NCI-H2081 treated with DMSO at 0.1 percent for 48 hours (cell line): Measurements from ENCODE around the gene TEK.
A peak's percentile ranks its signal among the peaks of the same experiment; 100 is the strongest.
"Not testable (repeated sequence)": the region's sequence is repeated elsewhere in the genome, so short reads cannot be mapped to it uniquely, and the experiment has no call there.

Source experiments
- DNase-seq: peaks from one replicate; lab custom pipeline; 2025; lab: John Stamatoyannopoulos, UW

Gene TEK

GRCh38 chr9:27227192-27227591 is 118.2 kb downstream of the TEK start:
- DNase-seq = no peak

- not testable (repeated sequence) for DNase-seq
Observed at GRCh38 chr9:27239648-27240047, 130.6 kb downstream of the TEK start.

- no peak for DNase-seq
Observed at GRCh38 chr9:27247756-27248155, 138.7 kb downstream of the TEK start.

GRCh38 chr9:27248702-27249101 is 139.7 kb downstream of the TEK start:
- DNase-seq = no peak

GRCh38 chr9:27258662-27259061 is 149.6 kb downstream of the TEK start:
- DNase-seq = no peak

- no peak for DNase-seq
Observed at GRCh38 chr9:27260789-27261516, 151.9 kb downstream of the TEK start.

GRCh38 chr9:27261517-27262211 is 152.6 kb downstream of the TEK start:
- no peak for DNase-seq

- no peak for DNase-seq
Observed at GRCh38 chr9:27272103-27272502, 163.1 kb downstream of the TEK start.

GRCh38 chr9:27273186-27273585 is 164.2 kb downstream of the TEK start:
- no peak for DNase-seq

- DNase-seq = peak; percentile 68
Observed at GRCh38 chr9:27276193-27277030, 167.4 kb downstream of the TEK start.

- no peak for DNase-seq
Observed at GRCh38 chr9:27278374-27278773, 169.3 kb downstream of the TEK start.

GRCh38 chr9:27279611-27280010 is 170.6 kb downstream of the TEK start:
- no peak for DNase-seq
